ENCODE results near the gene HMGXB3.

- no peak for TF ChIP-seq CTCF (IDR thresholded peaks at IDR 0.05; ENCODE audit: insufficient read depth, low read length, poor library complexity, severe bottlenecking)
- TF ChIP-seq EZH2phosphoT487 (conservative IDR thresholded peaks at IDR 0.05; ENCODE audit: low read length) = no peak
Measured at GRCh38 chr5:149957855-149958254, 42.7 kb upstream of the HMGXB3 start.
